Measurements from ENCODE around the gene MPST. TPM values are rescaled to one million over a fixed set of nuclear protein-coding genes. Genes with fewer than 3 reads are reported as not detected.

Gene MPST
- total RNA-seq, 1 donor from 2014 or later, result 186 TPM

GRCh38 chr22:37012956-37013355 is 6.6 kb upstream of the MPST start:
- no peak overlapping the region for H3K4me3 ChIP-seq (ENCODE audit: low read depth, low read length)
- no peak for DNase-seq (ENCODE audit: low read depth)
- H3K36me3 ChIP-seq (ENCODE audit: control insufficient read depth, insufficient read depth, low read length), result peaks cover 2% of the 10 kb centered on the region
- no peaks in the 10 kb centered on the region for H3K27me3 ChIP-seq (ENCODE audit: control insufficient read depth, insufficient read depth, low read length)
- TF ChIP-seq CTCF (IDR thresholded peaks at IDR 0.05; ENCODE audit: insufficient read depth, low read length, poor library complexity, severe bottlenecking), result no peak

- H3K36me3 ChIP-seq (ENCODE audit: control insufficient read depth, insufficient read depth, low read length), result peaks cover 2% of the 10 kb centered on the region
- no peak overlapping the region for H3K4me3 ChIP-seq (ENCODE audit: low read depth, low read length)
- no peak for DNase-seq (ENCODE audit: low read depth)
- TF ChIP-seq CTCF (IDR thresholded peaks at IDR 0.05; ENCODE audit: insufficient read depth, low read length, poor library complexity, severe bottlenecking), result no peak
- no peaks in the 10 kb centered on the region for H3K27me3 ChIP-seq (ENCODE audit: control insufficient read depth, insufficient read depth, low read length)
Measured at GRCh38 chr22:37014415-37014806, 5.1 kb upstream of the MPST start.

GRCh38 chr22:37014835-37015586 is 4.5 kb upstream of the MPST start:
- Histone ChIP-seq H3K27me3 (ENCODE audit: control insufficient read depth, insufficient read depth, low read length) (no peaks in the 10 kb centered on the region), H3K4me3 (ENCODE audit: low read depth, low read length) (no peak overlapping the region), H3K36me3 (ENCODE audit: control insufficient read depth, insufficient read depth, low read length) (peaks cover 2% of the 10 kb centered on the region)
- no peak for TF ChIP-seq CTCF (IDR thresholded peaks at IDR 0.05; ENCODE audit: insufficient read depth, low read length, poor library complexity, severe bottlenecking)
- no peak for DNase-seq (ENCODE audit: low read depth)

- TF ChIP-seq CTCF (IDR thresholded peaks at IDR 0.05; ENCODE audit: insufficient read depth, low read length, poor library complexity, severe bottlenecking), result no peak
- Histone ChIP-seq H3K27me3 (ENCODE audit: control insufficient read depth, insufficient read depth, low read length) (no peaks in the 10 kb centered on the region), H3K4me3 (ENCODE audit: low read depth, low read length) (no peak overlapping the region), H3K36me3 (ENCODE audit: control insufficient read depth, insufficient read depth, low read length) (peaks cover 2% of the 10 kb centered on the region)
- DNase-seq (ENCODE audit: low read depth), result no peak
Measured at GRCh38 chr22:37015587-37015878, 4.0 kb upstream of the MPST start.

GRCh38 chr22:37016134-37016910 is 3.2 kb upstream of the MPST start:
- H3K4me3 ChIP-seq (ENCODE audit: low read depth, low read length), result no peak overlapping the region
- peaks cover 2% of the 10 kb centered on the region for H3K36me3 ChIP-seq (ENCODE audit: control insufficient read depth, insufficient read depth, low read length)
- no peak for TF ChIP-seq CTCF (IDR thresholded peaks at IDR 0.05; ENCODE audit: insufficient read depth, low read length, poor library complexity, severe bottlenecking)
- no peaks in the 10 kb centered on the region for H3K27me3 ChIP-seq (ENCODE audit: control insufficient read depth, insufficient read depth, low read length)
- no peak for DNase-seq (ENCODE audit: low read depth)
